Measurements from ENCODE around the gene LIPT2. TPM values are rescaled to one million over a fixed set of nuclear protein-coding genes. Genes with fewer than 3 reads are reported as not detected.

The LIPT2 gene
- total and polyA plus RNA-seq, 10 of the 15 experiments (the other 5 are each of a cell fraction or from before 2014, with no cell fraction given): 0.69 to 7.5 (median 3.8) TPM

DNA sequence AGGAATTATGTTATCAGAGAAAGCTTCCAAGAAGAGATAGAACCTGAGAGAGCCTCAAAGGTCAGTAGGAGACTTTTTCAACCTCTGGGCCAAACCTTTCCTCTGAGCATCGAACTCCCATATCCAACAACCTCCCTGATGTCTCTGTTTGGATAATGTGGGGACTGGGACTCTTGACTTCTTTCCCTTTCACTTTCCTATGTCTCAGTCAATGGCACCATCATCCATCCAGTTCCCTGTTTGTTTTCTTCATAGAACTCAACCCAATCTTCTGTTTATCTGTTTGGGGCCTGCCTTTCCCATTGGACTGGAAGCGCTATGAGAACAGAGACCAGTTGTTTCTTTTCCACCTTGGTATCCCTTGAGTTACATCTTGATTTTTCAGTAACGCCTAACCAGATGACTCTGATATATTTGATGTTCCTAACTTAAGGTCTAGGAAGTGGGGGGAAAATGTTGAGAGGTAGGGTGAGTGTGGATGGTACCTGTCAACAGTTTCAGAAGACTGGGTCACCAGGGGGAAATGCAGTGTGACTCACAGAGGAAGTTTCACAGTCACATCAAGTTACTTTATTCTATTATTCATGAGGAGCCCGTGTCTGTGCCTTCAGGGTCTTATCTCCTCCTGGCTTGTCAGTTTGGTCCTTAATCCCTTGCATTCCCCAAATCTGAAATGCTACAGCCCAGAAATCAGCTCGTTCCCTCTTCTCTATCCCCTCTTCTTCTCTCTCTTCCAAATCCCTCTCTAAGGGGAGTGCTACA is 21.7 kb downstream of the LIPT2 start:
- CTCF ChIA-PET: interaction anchor here (1.0 kb wide), 1 partner anchor 23 kb away, joined by 3 read pairs; no protein-coding TSS in a partner anchor
- no peak for TF ChIP-seq TCF12 (IDR thresholded peaks at IDR 0.05; ENCODE audit: low read depth, low read length)
- Histone ChIP-seq H3K27ac (ENCODE audit: control insufficient read depth, insufficient read depth) (no peak overlapping the region), H3K4me1 (ENCODE audit: control insufficient read depth, insufficient read depth, low read length) (no peaks in the 10 kb centered on the region), H3K9me3 (replicated peaks; ENCODE audit: control insufficient read depth, insufficient read depth, low read length) (no peaks in the 10 kb centered on the region), H3K27me3 (replicated peaks in 1 of 2; ENCODE audit: control insufficient read depth in 2 of 2, insufficient read depth in 2 of 2, low read length in 1 of 2) (peaks cover under 1 to 1% of the 10 kb centered on the region in 2 experiments; a peak in 2 of 4 replicates), H3K79me2 (ENCODE audit: control insufficient read depth, insufficient read depth, low read length) (no peaks in the 10 kb centered on the region), H3K4me2 (ENCODE audit: control insufficient read depth, insufficient read depth) (no peak overlapping the region), H4K20me1 (ENCODE audit: control insufficient read depth, insufficient read depth) (no peaks in the 10 kb centered on the region; the same call in 1 of the 2 replicates), H3K9ac (ENCODE audit: control insufficient read depth, insufficient read depth, low read length) (no peak overlapping the region), H2AFZ (ENCODE audit: control insufficient read depth, low read depth, low read length) (no peak overlapping the region), H3K4me3 (no peak overlapping the region), H3K36me3 (ENCODE audit: control insufficient read depth in 2 of 2, insufficient read depth in 2 of 2, low read length in 1 of 2) (no peaks in the 10 kb centered on the region)
- RAD21 ChIA-PET (ENCODE audit: unreplicated experiment): no interaction called here
- SMC1A ChIA-PET (ENCODE audit: uncharacterized antibody, unreplicated experiment): no interaction called here
- no peak for DNase-seq (ENCODE audit: low read depth, low spot score)
- no TSS peak for BruUV-seq (replicated peaks)
- in situ Hi-C loops (cut with MboI) (no loop called here), intact Hi-C loops (cut with micrococcal nuclease; ENCODE audit: unreplicated experiment) (no loop called here)
- FAIRE-seq: no peak
- POLR2A ChIA-PET: no interaction called here
- WGBS (ENCODE audit: insufficient coverage, insufficient replicate concordance, low lambda C conversion rate, missing lambda C conversion rate): 22% methylated on average over 5 of the region's 5 CpGs
- no peak for ATAC-seq

DNA sequence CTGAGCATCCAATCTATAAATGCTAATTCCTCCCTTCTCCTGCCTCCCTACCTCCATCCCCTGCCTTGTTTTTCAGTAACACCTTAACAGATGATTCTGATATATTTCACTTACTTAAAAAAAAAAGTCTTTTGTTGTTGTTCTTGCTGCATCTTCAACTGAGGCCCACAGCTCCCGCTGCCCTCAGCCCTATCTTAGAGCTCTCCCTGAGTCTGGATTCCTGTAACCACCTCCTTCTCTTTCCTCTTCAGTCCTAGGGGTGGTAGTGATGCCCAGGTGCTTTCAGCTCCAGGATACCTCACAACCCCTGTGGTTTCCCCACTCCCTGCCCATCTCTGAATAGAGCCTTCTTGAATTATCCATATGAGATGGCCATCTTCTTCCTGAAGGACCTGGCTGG is 22.5 kb downstream of the LIPT2 start:
- H3K9ac ChIP-seq (ENCODE audit: control insufficient read depth, insufficient read depth, low read length): no peak overlapping the region
- H4K20me1 ChIP-seq (ENCODE audit: control insufficient read depth, insufficient read depth): no peaks in the 10 kb centered on the region; the same call in 1 of the 2 replicates
- FAIRE-seq: no peak
- H3K4me1 ChIP-seq (ENCODE audit: control insufficient read depth, insufficient read depth, low read length): no peaks in the 10 kb centered on the region
- in situ Hi-C loops (cut with MboI) (no loop called here), intact Hi-C loops (cut with micrococcal nuclease; ENCODE audit: unreplicated experiment) (no loop called here)
- ChIA-PET CTCF (interaction anchor here (1.1 kb wide), 1 partner anchor 43 kb away, joined by 4 read pairs; no protein-coding TSS in a partner anchor), POLR2A (no interaction called here), SMC1A (ENCODE audit: uncharacterized antibody, unreplicated experiment) (interaction anchor here (0.6 kb wide), 1 partner anchor 21 kb away, joined by 6 read pairs; no protein-coding TSS in a partner anchor), RAD21 (ENCODE audit: unreplicated experiment) (no interaction called here)
- H3K9me3 ChIP-seq (replicated peaks; ENCODE audit: control insufficient read depth, insufficient read depth, low read length): no peaks in the 10 kb centered on the region
- no peaks in the 10 kb centered on the region for H3K79me2 ChIP-seq (ENCODE audit: control insufficient read depth, insufficient read depth, low read length)
- BruUV-seq (replicated peaks): no TSS peak
- 54% methylated on average over 1 of the region's 1 CpG for WGBS (ENCODE audit: insufficient coverage, insufficient replicate concordance, low lambda C conversion rate, missing lambda C conversion rate)
- ATAC-seq: no peak
- no peak overlapping the region for H3K27ac ChIP-seq (ENCODE audit: control insufficient read depth, insufficient read depth)
- no peak overlapping the region for H3K4me2 ChIP-seq (ENCODE audit: control insufficient read depth, insufficient read depth)
- H2AFZ ChIP-seq (ENCODE audit: control insufficient read depth, low read depth, low read length): no peak overlapping the region
- TF ChIP-seq ZSCAN29 (IDR thresholded peaks at IDR 0.05) (no peak), CBFB (IDR thresholded peaks at IDR 0.05; ENCODE audit: low read depth) (no peak), NFYA (IDR thresholded peaks at IDR 0.05; ENCODE audit: borderline replicate concordance, low read depth, low read length) (no peak), SREBF1 (IDR thresholded peaks at IDR 0.05; ENCODE audit: low read length) (no peak), CREM (IDR thresholded peaks at IDR 0.05; ENCODE audit: low read depth) (no peak), NFYB (IDR thresholded peaks at IDR 0.05; ENCODE audit: insufficient read depth, low read depth, low read length) (no peak), WRNIP1 (IDR thresholded peaks at IDR 0.05; ENCODE audit: borderline replicate concordance, low read depth, low read length) (no peak), ZNF217 (IDR thresholded peaks at IDR 0.05) (no peak), NFXL1 (IDR thresholded peaks at IDR 0.05; ENCODE audit: borderline replicate concordance) (no peak)
- TF ChIP-seq, protein P1, sequence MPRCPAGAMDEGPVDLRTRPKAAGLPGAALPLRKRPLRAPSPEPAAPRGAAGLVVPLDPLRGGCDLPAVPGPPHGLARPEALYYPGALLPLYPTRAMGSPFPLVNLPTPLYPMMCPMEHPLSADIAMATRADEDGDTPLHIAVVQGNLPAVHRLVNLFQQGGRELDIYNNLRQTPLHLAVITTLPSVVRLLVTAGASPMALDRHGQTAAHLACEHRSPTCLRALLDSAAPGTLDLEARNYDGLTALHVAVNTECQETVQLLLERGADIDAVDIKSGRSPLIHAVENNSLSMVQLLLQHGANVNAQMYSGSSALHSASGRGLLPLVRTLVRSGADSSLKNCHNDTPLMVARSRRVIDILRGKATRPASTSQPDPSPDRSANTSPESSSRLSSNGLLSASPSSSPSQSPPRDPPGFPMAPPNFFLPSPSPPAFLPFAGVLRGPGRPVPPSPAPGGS (IDR thresholded peaks at IDR 0.05; ENCODE audit: borderline replicate concordance, insufficient read depth, low read depth, low read length, poor library complexity, severe bottlenecking): no peak
- TF ChIP-seq, protein P2, sequence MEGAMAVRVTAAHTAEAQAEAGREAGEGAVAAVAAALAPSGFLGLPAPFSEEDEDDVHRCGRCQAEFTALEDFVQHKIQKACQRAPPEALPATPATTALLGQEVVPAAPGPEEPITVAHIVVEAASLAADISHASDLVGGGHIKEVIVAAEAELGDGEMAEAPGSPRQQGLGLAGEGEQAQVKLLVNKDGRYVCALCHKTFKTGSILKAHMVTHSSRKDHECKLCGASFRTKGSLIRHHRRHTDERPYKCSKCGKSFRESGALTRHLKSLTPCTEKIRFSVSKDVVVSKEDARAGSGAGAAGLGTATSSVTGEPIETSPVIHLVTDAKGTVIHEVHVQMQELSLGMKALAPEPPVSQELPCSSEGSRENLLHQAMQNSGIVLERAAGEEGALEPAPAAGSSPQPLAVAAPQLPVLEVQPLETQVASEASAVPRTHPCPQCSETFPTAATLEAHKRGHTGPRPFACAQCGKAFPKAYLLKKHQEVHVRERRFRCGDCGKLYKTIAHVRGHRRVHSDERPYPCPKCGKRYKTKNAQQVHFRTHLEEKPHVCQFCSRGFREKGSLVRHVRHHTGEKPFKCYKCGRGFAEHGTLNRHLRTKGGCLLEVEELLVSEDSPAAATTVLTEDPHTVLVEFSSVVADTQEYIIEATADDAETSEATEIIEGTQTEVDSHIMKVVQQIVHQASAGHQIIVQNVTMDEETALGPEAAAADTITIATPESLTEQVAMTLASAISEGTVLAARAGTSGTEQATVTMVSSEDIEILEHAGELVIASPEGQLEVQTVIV (IDR thresholded peaks at IDR 0.05; ENCODE audit: borderline replicate concordance, partially characterized antibody): no peak
- H3K36me3 ChIP-seq (ENCODE audit: control insufficient read depth in 2 of 2, insufficient read depth in 2 of 2, low read length in 1 of 2): no peaks in the 10 kb centered on the region
- no peak for DNase-seq (ENCODE audit: low read depth, low spot score)
- peaks cover 3 to 9% of the 10 kb centered on the region in 2 experiments; a peak in 2 of 4 replicates for H3K27me3 ChIP-seq (replicated peaks in 1 of 2; ENCODE audit: control insufficient read depth in 2 of 2, insufficient read depth in 2 of 2, low read length in 1 of 2)
- no peak overlapping the region for H3K4me3 ChIP-seq

Data from GM12878 (cell line).